ENCODE data around the gene ANKRD11. TPM values are rescaled to one million over a fixed set of nuclear protein-coding genes. Genes with fewer than 3 reads are reported as not detected.

Gene ANKRD11
- total RNA-seq, 1 donor from 2014 or later: 74.6 TPM

- DNase-seq: no peak
These were observed 109.7 kb downstream of the ANKRD11 start for GRCh38 chr16:89380681-89381080.

- DNase-seq: peak; percentile 60
These were observed 111.2 kb downstream of the ANKRD11 start for GRCh38 chr16:89378947-89379771.

GRCh38 chr16:89377453-89377848, 112.9 kb downstream of the ANKRD11 start:
- DNase-seq: no peak

GRCh38 chr16:89376812-89377452, 113.4 kb downstream of the ANKRD11 start:
- DNase-seq: no peak

- DNase-seq: no peak
These were observed 114.7 kb downstream of the ANKRD11 start for GRCh38 chr16:89375686-89376085.

- peak; percentile 55 for DNase-seq
These were observed 115.3 kb downstream of the ANKRD11 start for GRCh38 chr16:89375021-89375420.

GRCh38 chr16:89374393-89374960, 115.9 kb downstream of the ANKRD11 start:
- DNase-seq: peak; percentile 78

- no peak for DNase-seq
These were observed 116.8 kb downstream of the ANKRD11 start for GRCh38 chr16:89373355-89374110.

GRCh38 chr16:89371968-89372634, 118.3 kb downstream of the ANKRD11 start:
- no peak for DNase-seq

GRCh38 chr16:89371386-89371785, 119.0 kb downstream of the ANKRD11 start:
- DNase-seq: no peak

- DNase-seq: no peak
These were observed 119.8 kb downstream of the ANKRD11 start for GRCh38 chr16:89370601-89371000.

- no peak for DNase-seq
These were observed 120.3 kb downstream of the ANKRD11 start for GRCh38 chr16:89370081-89370511.

GRCh38 chr16:89369266-89369895, 121.0 kb downstream of the ANKRD11 start:
- DNase-seq: no peak

- no peak for DNase-seq
These were observed 121.6 kb downstream of the ANKRD11 start for GRCh38 chr16:89368604-89369249.

- peak; percentile 60 for DNase-seq
These were observed 122.8 kb downstream of the ANKRD11 start for GRCh38 chr16:89367538-89367915.

- DNase-seq: no peak
These were observed 123.5 kb downstream of the ANKRD11 start for GRCh38 chr16:89366561-89367537.

GRCh38 chr16:89365996-89366395, 124.4 kb downstream of the ANKRD11 start:
- DNase-seq: no peak

- no peak for DNase-seq
These were observed 125.3 kb downstream of the ANKRD11 start for GRCh38 chr16:89365044-89365467.

- no peak for DNase-seq
These were observed 125.8 kb downstream of the ANKRD11 start for GRCh38 chr16:89364606-89365005.
